H1 (cell line): Measurements from ENCODE around the gene MRPL47. TPM values are rescaled to one million over a fixed set of nuclear protein-coding genes. Genes with fewer than 3 reads are reported as not detected.

Source experiments
- ASH2L ChIP-seq: fragments of 200-600, 300-600 bp; sonication (generic); IDR thresholded peaks from one replicate; pipeline ENCODE4 v1.7.1; 2017; ENCODE audit warnings: low read length
- BCL11A ChIP-seq, 2 experiments: IDR thresholded peaks; one replicate each; pipeline ENCODE4 v1.6.1; 2011; ENCODE audit warnings: low read depth in 2 of 2, low read length in 2 of 2, mild to moderate bottlenecking in 2 of 2
- CEBPB ChIP-seq: IDR thresholded peaks from 2 replicates; pipeline ENCODE4 v1.6.1; 2012; ENCODE audit warnings: low read depth, low read length
- CHD1 ChIP-seq: IDR thresholded peaks from 2 replicates; pipeline ENCODE4 v1.6.1; 2012; ENCODE audit warnings: low read depth, low read length, improper control_type of control experiment
- CHD2 ChIP-seq: IDR thresholded peaks from 2 replicates; pipeline ENCODE4 v1.6.1; 2012; ENCODE audit warnings: low read length, improper control_type of control experiment
- E2F6 ChIP-seq: IDR thresholded peaks from 2 replicates; pipeline ENCODE4 v1.6.1; 2012; ENCODE audit warnings: inconsistent platforms
- EGR1 ChIP-seq: IDR thresholded peaks from 2 replicates; pipeline ENCODE4 v1.6.1; 2011; ENCODE audit warnings: low read depth, low read length, borderline replicate concordance
- JUN ChIP-seq: IDR thresholded peaks from 2 replicates; pipeline ENCODE4 v1.6.1; 2011; ENCODE audit warnings: low read depth, mild to moderate bottlenecking, improper control_type of control experiment, low read length
- JUND ChIP-seq: IDR thresholded peaks from 2 replicates; pipeline ENCODE4 v1.6.1; 2011; ENCODE audit warnings: mild to moderate bottlenecking, improper control_type of control experiment, low read length
- MAFK ChIP-seq: IDR thresholded peaks from 2 replicates; pipeline ENCODE4 v1.6.1; 2012; ENCODE audit warnings: low read depth, mild to moderate bottlenecking, improper control_type of control experiment, low read length
- RXRA ChIP-seq: IDR thresholded peaks from 2 replicates; pipeline ENCODE4 v1.6.1; 2011; ENCODE audit warnings: low read depth, mild to moderate bottlenecking, low read length, moderate library complexity; ENCODE audit not compliant: insufficient read depth
- SP1 ChIP-seq: IDR thresholded peaks from 2 replicates; pipeline ENCODE4 v1.6.1; 2011; ENCODE audit warnings: low read depth, low read length
- SRF ChIP-seq: IDR thresholded peaks from 2 replicates; pipeline ENCODE4 v1.6.1; 2011; ENCODE audit warnings: mild to moderate bottlenecking, low read depth, low read length, moderate library complexity
- SUZ12 ChIP-seq: fragments of 200-600 bp; sonication (generic); IDR thresholded peaks from 2 replicates; pipeline ENCODE4 v1.6.1; 2012; ENCODE audit warnings: mild to moderate bottlenecking, inconsistent platforms, low read length, moderate library complexity, mixed read lengths
- TAF7 ChIP-seq: optimal IDR thresholded peaks from 2 replicates; pipeline ENCODE3; 2011; ENCODE audit warnings: low read depth, mild to moderate bottlenecking, inconsistent platforms, low read length, moderate library complexity, borderline replicate concordance
- TBP ChIP-seq: IDR thresholded peaks from 2 replicates; pipeline ENCODE4 v1.6.1; 2011; ENCODE audit warnings: low read depth, low read length, improper control_type of control experiment
- USF2 ChIP-seq: IDR thresholded peaks from 2 replicates; pipeline ENCODE4 v1.6.1; 2011; ENCODE audit warnings: low read length, improper control_type of control experiment
- YY1 ChIP-seq: IDR thresholded peaks from 2 replicates; pipeline ENCODE4 v1.6.1; 2011; ENCODE audit warnings: low read depth, mild to moderate bottlenecking, low read length
- ZNF274 ChIP-seq: IDR thresholded peaks from 2 replicates; pipeline ENCODE4 v1.7.0; 2012; ENCODE audit warnings: low read length, borderline replicate concordance; ENCODE audit errors: extremely low read depth
- polyA plus RNA-seq, 7 experiments: library from polyadenylated mRNA; depleted of rRNA in 3 of 7; stranded (reverse) in 5 of 7; unstranded in 2 of 7; fragments of >200 nt in 5 of 7; fragments of 200-250 nt in 2 of 7; gene quantifications; 1 replicate in 5 of 7; 2 replicates in 1 of 7; 4 replicates in 1 of 7; pipeline versions ENCODE4 v1.2.1 to v1.2.3, GENCODE V29; 2011 to 2013; ENCODE audit warnings: missing spikeins in 2 of 7, mixed read lengths in 2 of 7
- total RNA-seq: library from RNA; stranded (reverse); fragmentation: NEBNext Ultra II Directional; extraction: Animal tissue kit (Norgen Biotek cat#: 25700); gene quantifications from 2 replicates; pipeline ENCODE4 v1.2.1, GENCODE V29; 2021

Gene MRPL47
- total and polyA plus RNA-seq, 2 of the 8 experiments (the other 6 are each of a cell fraction or from before 2014, with no cell fraction given) = 26.1 to 76.6 TPM

- TF ChIP-seq EGR1 (0 out of 2 replicates have a peak, but pooled peaks have one; percentile 6), JUN (no peak), CHD1 (0 out of 2 replicates have a peak, but pooled peaks have one; percentile 21), TAF7 (peak; percentile 86), SP1 (peak; percentile 60; the same call in 1 of the 2 replicates), E2F6 (no peak), SUZ12 (no peak), ZNF274 (no peak), ASH2L (peak; percentile 89), SRF (no peak), CHD2 (peak; percentile 47; the same call in 1 of the 2 replicates), RXRA (no peak), JUND (0 out of 2 replicates have a peak, but pooled peaks have one; percentile 29), USF2 (no peak), TBP (peak; percentile 93), YY1 (peak; percentile 100), CEBPB (no peak), BCL11A (IDR thresholded peaks at IDR 0.05; ENCODE audit: low read depth in 2 of 2, low read length in 2 of 2) (no peak), MAFK (no peak)
Measured at GRCh38 chr3:179604321-179605078, at the start of gene MRPL47, which contains the start of gene NDUFB5 (continued).
